ENCODE data around the gene HMX2.

Gene HMX2, protein sequence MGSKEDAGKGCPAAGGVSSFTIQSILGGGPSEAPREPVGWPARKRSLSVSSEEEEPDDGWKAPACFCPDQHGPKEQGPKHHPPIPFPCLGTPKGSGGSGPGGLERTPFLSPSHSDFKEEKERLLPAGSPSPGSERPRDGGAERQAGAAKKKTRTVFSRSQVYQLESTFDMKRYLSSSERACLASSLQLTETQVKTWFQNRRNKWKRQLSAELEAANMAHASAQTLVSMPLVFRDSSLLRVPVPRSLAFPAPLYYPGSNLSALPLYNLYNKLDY

GRCh38 chr10:123147635-123148413 lies at the start of gene HMX2:
Gene HMX2, plus strand, starts transcription at chr10:123148136. Its CDS starts 243 bp downstream, at chr10:123148379.
- Histone ChIP-seq H3K9me3 (ENCODE audit: control insufficient read depth, low read length) (no peaks in the 10 kb centered on the region), H3K27ac (no peak within 1 kb of the TSS), H2AFZ (no peak within 1 kb of the TSS), H3K79me2 (no peaks in the 10 kb centered on the region), H3K4me1 (no peaks in the 10 kb centered on the region), H3K4me2 (ENCODE audit: low read length) (no peak within 1 kb of the TSS), H3K36me3 (ENCODE audit: control insufficient read depth, insufficient read depth, low read length) (no peaks in the 10 kb centered on the region), H3K4me3 (ENCODE audit: low read depth, low read length) (no peak within 1 kb of the TSS), H3K27me3 (ENCODE audit: control insufficient read depth, insufficient read depth, low read length) (peaks cover 15% of the 10 kb centered on the region), H3K9ac (no peak within 1 kb of the TSS)
- TF ChIP-seq, protein P1, sequence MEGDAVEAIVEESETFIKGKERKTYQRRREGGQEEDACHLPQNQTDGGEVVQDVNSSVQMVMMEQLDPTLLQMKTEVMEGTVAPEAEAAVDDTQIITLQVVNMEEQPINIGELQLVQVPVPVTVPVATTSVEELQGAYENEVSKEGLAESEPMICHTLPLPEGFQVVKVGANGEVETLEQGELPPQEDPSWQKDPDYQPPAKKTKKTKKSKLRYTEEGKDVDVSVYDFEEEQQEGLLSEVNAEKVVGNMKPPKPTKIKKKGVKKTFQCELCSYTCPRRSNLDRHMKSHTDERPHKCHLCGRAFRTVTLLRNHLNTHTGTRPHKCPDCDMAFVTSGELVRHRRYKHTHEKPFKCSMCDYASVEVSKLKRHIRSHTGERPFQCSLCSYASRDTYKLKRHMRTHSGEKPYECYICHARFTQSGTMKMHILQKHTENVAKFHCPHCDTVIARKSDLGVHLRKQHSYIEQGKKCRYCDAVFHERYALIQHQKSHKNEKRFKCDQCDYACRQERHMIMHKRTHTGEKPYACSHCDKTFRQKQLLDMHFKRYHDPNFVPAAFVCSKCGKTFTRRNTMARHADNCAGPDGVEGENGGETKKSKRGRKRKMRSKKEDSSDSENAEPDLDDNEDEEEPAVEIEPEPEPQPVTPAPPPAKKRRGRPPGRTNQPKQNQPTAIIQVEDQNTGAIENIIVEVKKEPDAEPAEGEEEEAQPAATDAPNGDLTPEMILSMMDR (IDR thresholded peaks at IDR 0.05), result no peak

GRCh38 chr10:123100030-123100762 lies 47.7 kb upstream of the HMX2 start:
- Histone ChIP-seq H3K79me2 (no peaks in the 10 kb centered on the region), H2AFZ (no peak overlapping the region), H3K9me3 (ENCODE audit: control insufficient read depth, low read length) (no peaks in the 10 kb centered on the region), H3K9ac (no peak overlapping the region), H3K27me3 (ENCODE audit: control insufficient read depth, insufficient read depth, low read length) (no peaks in the 10 kb centered on the region), H3K4me1 (no peaks in the 10 kb centered on the region), H3K4me3 (ENCODE audit: low read depth, low read length) (no peak overlapping the region), H3K4me2 (ENCODE audit: low read length) (no peak overlapping the region), H3K36me3 (ENCODE audit: control insufficient read depth, insufficient read depth, low read length) (no peaks in the 10 kb centered on the region), H3K27ac (no peak overlapping the region)
- TF ChIP-seq, protein P1 (IDR thresholded peaks at IDR 0.05), result no peak

DNA sequence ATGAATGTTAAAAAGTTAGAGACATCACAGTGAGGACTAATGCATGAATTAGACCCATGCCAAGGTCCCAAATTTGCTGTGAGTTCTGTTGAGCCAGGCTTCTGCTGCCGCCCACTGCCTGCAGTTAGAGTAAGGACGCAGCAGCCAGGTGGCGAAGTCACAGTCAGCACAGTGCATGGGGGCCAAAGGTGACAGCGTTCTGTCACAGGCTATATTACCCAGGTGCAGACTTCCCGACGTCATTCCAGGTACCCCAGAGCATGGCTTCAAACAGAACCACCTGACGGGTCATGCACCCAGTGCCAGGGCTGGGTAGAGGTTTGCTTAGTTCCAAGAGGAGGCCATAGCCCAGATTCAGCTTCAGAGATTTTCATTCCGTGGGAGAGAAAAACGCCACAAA lies 46.1 kb upstream of the HMX2 start:
- no peak overlapping the region for H3K9ac ChIP-seq
- H3K9me3 ChIP-seq (ENCODE audit: control insufficient read depth, low read length), result no peaks in the 10 kb centered on the region
- no peak overlapping the region for H3K4me2 ChIP-seq (ENCODE audit: low read length)
- H2AFZ ChIP-seq, result no peak overlapping the region
- no peak overlapping the region for H3K4me3 ChIP-seq (ENCODE audit: low read depth, low read length)
- no peaks in the 10 kb centered on the region for H3K36me3 ChIP-seq (ENCODE audit: control insufficient read depth, insufficient read depth, low read length)
- H3K79me2 ChIP-seq, result no peaks in the 10 kb centered on the region
- no peaks in the 10 kb centered on the region for H3K27me3 ChIP-seq (ENCODE audit: control insufficient read depth, insufficient read depth, low read length)
- no peaks in the 10 kb centered on the region for H3K4me1 ChIP-seq
- H3K27ac ChIP-seq, result no peak overlapping the region
- TF ChIP-seq, protein P1 (IDR thresholded peaks at IDR 0.05), result no peak

GRCh38 chr10:123102673-123103072 lies 45.3 kb upstream of the HMX2 start:
- TF ChIP-seq, protein P1 (IDR thresholded peaks at IDR 0.05), result no peak
- H3K9me3 ChIP-seq (ENCODE audit: control insufficient read depth, low read length), result no peaks in the 10 kb centered on the region
- H3K4me1 ChIP-seq, result no peaks in the 10 kb centered on the region
- no peak overlapping the region for H3K4me3 ChIP-seq (ENCODE audit: low read depth, low read length)
- H2AFZ ChIP-seq, result no peak overlapping the region
- H3K36me3 ChIP-seq (ENCODE audit: control insufficient read depth, insufficient read depth, low read length), result no peaks in the 10 kb centered on the region
- H3K79me2 ChIP-seq, result no peaks in the 10 kb centered on the region
- H3K9ac ChIP-seq, result no peak overlapping the region
- no peak overlapping the region for H3K4me2 ChIP-seq (ENCODE audit: low read length)
- H3K27ac ChIP-seq, result no peak overlapping the region
- no peaks in the 10 kb centered on the region for H3K27me3 ChIP-seq (ENCODE audit: control insufficient read depth, insufficient read depth, low read length)

Data from parathyroid adenoma (tissue), 2 donors.